GM12878 (cell line): Measurements from ENCODE around the gene TRIM26. TPM values are rescaled to one million over a fixed set of nuclear protein-coding genes. Genes with fewer than 3 reads are reported as not detected.
A peak's percentile ranks its signal among the peaks of the same experiment; 100 is the strongest.

Experiments used
- ATAC-seq: fragments of 200-7000 bp; cut with Tn5 transposase; 3 replicates; pipeline ENCODE4 v1.9.1; 2020; ENCODE audit warnings: mild to moderate bottlenecking, moderate library complexity
- BruUV-seq: library from RNA; stranded (reverse); fragments of 400-500 nt; replicated peaks from 2 replicates; lab custom pipeline; 2021; lab: Mats Ljungman, UMichigan
- CTCF ChIA-PET: fragments of 300-600 bp; sonication (Branson Sonifier 250); formaldehyde crosslinking; extraction: SDS; loops from one replicate; lab custom pipeline; 2021; ENCODE audit warnings: inconsistent platforms; lab: Yijun Ruan, JAX
- POLR2A ChIA-PET: fragments of 350-600 bp; formaldehyde crosslinking; extraction: SDS; loops from one replicate; lab custom pipeline; 2021; ENCODE audit warnings: inconsistent platforms; lab: Charles Lee
- RAD21 ChIA-PET: fragments of 300-600 bp; sonication (Branson Sonifier 250); formaldehyde crosslinking; loops from one replicate; lab custom pipeline; 2023; ENCODE audit warnings: antibody characterized with exemption; ENCODE audit not compliant: unreplicated experiment; lab: Charles Lee
- SMC1A ChIA-PET: fragments of 300-600 bp; sonication (Branson Sonifier 250); formaldehyde crosslinking; loops from one replicate; lab custom pipeline; 2023; ENCODE audit not compliant: unreplicated experiment, uncharacterized antibody; lab: Charles Lee
- DNase-seq: peaks from one replicate; pipeline ENCODE4 v3.0.0-alpha.2; 2011; ENCODE audit warnings: low read depth, low spot score
- FAIRE-seq: peaks from 3 replicates; lab custom pipeline; 2011; peaks lifted over from hg19 to GRCh38; lab: Jason Lieb, UNC
- H2AFZ ChIP-seq: 2 replicates; pipeline ENCODE4 v1.6.0; 2011; ENCODE audit warnings: low read depth, low read length, control low read depth; ENCODE audit not compliant: control insufficient read depth
- H3K27ac ChIP-seq: 2 replicates; pipeline ENCODE4 v1.5.1; 2011; ENCODE audit warnings: control low read depth; ENCODE audit not compliant: control insufficient read depth, insufficient read depth
- H3K27me3 ChIP-seq, 2 experiments: replicated peaks in 1 of 2; 2 replicates each; pipeline versions ENCODE4 v1.6.0 to v1.6.1; 2011; ENCODE audit warnings: low read length in 1 of 2; ENCODE audit not compliant: control insufficient read depth in 2 of 2, insufficient read depth in 2 of 2
- H3K36me3 ChIP-seq, 2 experiments: 2 replicates each; pipeline ENCODE4 v1.5.1; 2011; ENCODE audit warnings: low read length in 1 of 2; ENCODE audit not compliant: control insufficient read depth in 2 of 2, insufficient read depth in 2 of 2
- H3K4me1 ChIP-seq: 2 replicates; pipeline ENCODE4 v1.6.1; 2011; ENCODE audit warnings: mild to moderate bottlenecking, low read length, moderate library complexity, mixed read lengths; ENCODE audit not compliant: control insufficient read depth, insufficient read depth
- H3K4me2 ChIP-seq: 2 replicates; pipeline ENCODE4 v1.6.0; 2011; ENCODE audit warnings: control low read depth; ENCODE audit not compliant: control insufficient read depth, insufficient read depth
- H3K4me3 ChIP-seq: fragments of 200-600 bp; sonication (generic); 2 replicates; pipeline ENCODE4 v1.5.1; 2016
- H3K79me2 ChIP-seq: 2 replicates; pipeline ENCODE4 v1.6.0; 2011; ENCODE audit warnings: low read length; ENCODE audit not compliant: control insufficient read depth, insufficient read depth
- H3K9ac ChIP-seq: 2 replicates; pipeline ENCODE4 v1.8.0; 2011; ENCODE audit warnings: low read length, control low read depth, mixed read lengths; ENCODE audit not compliant: control insufficient read depth, insufficient read depth
- H3K9me3 ChIP-seq: replicated peaks from 3 replicates; pipeline ENCODE4 v1.5.1; 2011; ENCODE audit warnings: mild to moderate bottlenecking, low read length; ENCODE audit not compliant: control insufficient read depth, insufficient read depth
- H4K20me1 ChIP-seq: 2 replicates; pipeline ENCODE4 v1.6.0; 2011; ENCODE audit not compliant: control insufficient read depth, insufficient read depth
- CEBPZ ChIP-seq: fragments of 150-350 bp; IDR thresholded peaks from 2 replicates; pipeline ENCODE4 v1.6.1; 2016; ENCODE audit warnings: low read depth, low read length
- CHD2 ChIP-seq: IDR thresholded peaks from 2 replicates; pipeline ENCODE4 v1.6.1; 2011; ENCODE audit warnings: low read depth, low read length, improper control_type of control experiment, borderline replicate concordance
- CREB1 ChIP-seq: IDR thresholded peaks from 2 replicates; pipeline ENCODE4 v1.6.1; 2012; ENCODE audit warnings: low read depth, mild to moderate bottlenecking, inconsistent platforms
- IKZF1 ChIP-seq: fragments of 450-650 bp; conservative IDR thresholded peaks from 2 replicates; pipeline ENCODE4 v1.6.1; 2017; ENCODE audit warnings: antibody characterized with exemption, mild to moderate bottlenecking
- RFX5 ChIP-seq: IDR thresholded peaks from 2 replicates; pipeline ENCODE4 v1.6.1; 2011; ENCODE audit warnings: low read depth, low read length, improper control_type of control experiment
- SMARCA5 ChIP-seq: fragments of 450-650 bp; IDR thresholded peaks from 2 replicates; pipeline ENCODE4 v1.6.1; 2017; ENCODE audit warnings: mild to moderate bottlenecking
- ZNF24 ChIP-seq: fragments of 450-650 bp; IDR thresholded peaks from 2 replicates; pipeline ENCODE4 v1.6.1; 2017; ENCODE audit warnings: antibody characterized with exemption, mild to moderate bottlenecking
- WGBS: methylation state at CpG from one replicate; pipeline ENCODE4 v1.1.6; 2016; ENCODE audit warnings: low lambda C conversion rate; ENCODE audit not compliant: insufficient replicate concordance, insufficient coverage; ENCODE audit errors: missing lambda C conversion rate; 5-methylcytosine and 5-hydroxymethylcytosine counted together
- in situ Hi-C: fragments of 300-500 bp; cut with MboI; formaldehyde crosslinking; loops from 9 replicates; pipeline ENCODE4 v1.14.3; 2018; ENCODE audit warnings: mixed read lengths
- intact Hi-C: fragments of 100-400 bp; cut with micrococcal nuclease; formaldehyde crosslinking; loops from one replicate; pipeline ENCODE4 v1.14.2; 2022; ENCODE audit not compliant: unreplicated experiment
- polyA plus RNA-seq, 11 experiments: library from polyadenylated mRNA; depleted of rRNA in 4 of 11; unstranded in 6 of 11; stranded (reverse) in 5 of 11; fragments of >200 nt; fragmentation: Nextera tagmentation in 4 of 11; fragmentation: Illumina TruSeq in 1 of 11; extraction: Ambion mirVana in 4 of 11; extraction: Trizol in 1 of 11; gene quantifications; 1 replicate in 1 of 11; 2 replicates in 10 of 11; pipeline versions ENCODE4 v1.2.1 to v1.2.3, GENCODE V29; 2011 to 2016; ENCODE audit warnings: inconsistent platforms in 2 of 11, missing spikeins in 2 of 11, low read depth in 1 of 11
- total RNA-seq, 4 experiments: library from RNA; depleted of rRNA in 3 of 4; stranded (reverse); fragments of >200 nt in 3 of 4; fragmentation: Illumina TruSeq in 1 of 4; extraction: Trizol in 1 of 4; gene quantifications; 2 replicates each; pipeline versions ENCODE4 v1.2.1 to v1.2.3, GENCODE V29; 2013 to 2021
- TF ChIP-seq, protein P1 (sequence below): fragments of 450-650 bp; IDR thresholded peaks from 2 replicates; pipeline ENCODE4 v1.6.1; 2018; ENCODE audit warnings: borderline replicate concordance, mild to moderate bottlenecking; ENCODE audit not compliant: partially characterized antibody
- TF ChIP-seq, protein P2 (sequence below): fragments of 450-650 bp; IDR thresholded peaks from 2 replicates; pipeline ENCODE4 v1.6.1; 2016; ENCODE audit warnings: mild to moderate bottlenecking, moderate library complexity, borderline replicate concordance

The TRIM26 gene
- total and polyA plus RNA-seq, 10 of the 15 experiments (the other 5 are each of a cell fraction or from before 2014, with no cell fraction given): 13.1 to 79.6 (median 63.6) TPM

- POLR2A ChIA-PET: interaction anchor here (0.7 to 3.3 kb wide), 7 partner anchors 10 to 154 kb away, joined by 3 to 20 read pairs (median 5); partner anchors contain the start of genes PPP1R11 and TRIM39
- SMC1A ChIA-PET: interaction anchor here (0.8 to 3.1 kb wide), 3 partner anchors 13 to 112 kb away, joined by 3 to 9 read pairs (median 4); partner anchors contain the start of gene TRIM39
- TSS peak; percentile 88 for BruUV-seq
- H3K4me2 ChIP-seq: peak overlapping the region; percentile 82
- in situ Hi-C loops (no loop called here), intact Hi-C loops (loop anchor here (2.0 to 5.0 kb wide), 2 partner anchors 113 to 133 kb away; partner anchors contain the start of genes RPP21 and TRIM39)
- ATAC-seq: peak; percentile 82
- H3K4me3 ChIP-seq: peak overlapping the region; percentile 70
- H3K36me3 ChIP-seq: peaks cover 0 to 8% of the 10 kb centered on the region in 2 experiments; a peak in 1 of 4 replicates
- no peaks in the 10 kb centered on the region for H3K9me3 ChIP-seq
- H3K9ac ChIP-seq: peak overlapping the region; percentile 100
- H3K79me2 ChIP-seq: peaks cover 41% of the 10 kb centered on the region
- peak overlapping the region; percentile 97 for H3K27ac ChIP-seq
- no peak for FAIRE-seq
- H2AFZ ChIP-seq: peak overlapping the region; percentile 91
- H3K27me3 ChIP-seq: no peaks in the 10 kb centered on the region; a peak in 1 of 4 replicates
- DNase-seq: peak; percentile 33
- H3K4me1 ChIP-seq: peaks cover 17% of the 10 kb centered on the region
- WGBS: 2% methylated on average over 45 of the region's 45 CpGs
- H4K20me1 ChIP-seq: no peaks in the 10 kb centered on the region
- RAD21 ChIA-PET: interaction anchor here (1.3 to 2.1 kb wide), 2 partner anchors 14 to 112 kb away, joined by 4 to 9 read pairs; partner anchors contain the start of gene TRIM39
- CTCF ChIA-PET: interaction anchor here (0.7 to 1.9 kb wide), 6 partner anchors 9 to 516 kb away, joined by 3 to 5 read pairs (median 4); no protein-coding TSS in a partner anchor
- TF ChIP-seq CEBPZ (no peak), IKZF1 (peak; percentile 86), RFX5 (peak; percentile 47; the same call in 1 of the 2 replicates), ZNF24 (peak; percentile 49; the same call in 1 of the 2 replicates), CREB1 (peak; percentile 84), CHD2 (0 out of 2 replicates have a peak, but pooled peaks have one; percentile 32), SMARCA5 (peak; percentile 84)
- TF ChIP-seq, protein P1, sequence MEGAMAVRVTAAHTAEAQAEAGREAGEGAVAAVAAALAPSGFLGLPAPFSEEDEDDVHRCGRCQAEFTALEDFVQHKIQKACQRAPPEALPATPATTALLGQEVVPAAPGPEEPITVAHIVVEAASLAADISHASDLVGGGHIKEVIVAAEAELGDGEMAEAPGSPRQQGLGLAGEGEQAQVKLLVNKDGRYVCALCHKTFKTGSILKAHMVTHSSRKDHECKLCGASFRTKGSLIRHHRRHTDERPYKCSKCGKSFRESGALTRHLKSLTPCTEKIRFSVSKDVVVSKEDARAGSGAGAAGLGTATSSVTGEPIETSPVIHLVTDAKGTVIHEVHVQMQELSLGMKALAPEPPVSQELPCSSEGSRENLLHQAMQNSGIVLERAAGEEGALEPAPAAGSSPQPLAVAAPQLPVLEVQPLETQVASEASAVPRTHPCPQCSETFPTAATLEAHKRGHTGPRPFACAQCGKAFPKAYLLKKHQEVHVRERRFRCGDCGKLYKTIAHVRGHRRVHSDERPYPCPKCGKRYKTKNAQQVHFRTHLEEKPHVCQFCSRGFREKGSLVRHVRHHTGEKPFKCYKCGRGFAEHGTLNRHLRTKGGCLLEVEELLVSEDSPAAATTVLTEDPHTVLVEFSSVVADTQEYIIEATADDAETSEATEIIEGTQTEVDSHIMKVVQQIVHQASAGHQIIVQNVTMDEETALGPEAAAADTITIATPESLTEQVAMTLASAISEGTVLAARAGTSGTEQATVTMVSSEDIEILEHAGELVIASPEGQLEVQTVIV: peak; percentile 63
- TF ChIP-seq, protein P2, sequence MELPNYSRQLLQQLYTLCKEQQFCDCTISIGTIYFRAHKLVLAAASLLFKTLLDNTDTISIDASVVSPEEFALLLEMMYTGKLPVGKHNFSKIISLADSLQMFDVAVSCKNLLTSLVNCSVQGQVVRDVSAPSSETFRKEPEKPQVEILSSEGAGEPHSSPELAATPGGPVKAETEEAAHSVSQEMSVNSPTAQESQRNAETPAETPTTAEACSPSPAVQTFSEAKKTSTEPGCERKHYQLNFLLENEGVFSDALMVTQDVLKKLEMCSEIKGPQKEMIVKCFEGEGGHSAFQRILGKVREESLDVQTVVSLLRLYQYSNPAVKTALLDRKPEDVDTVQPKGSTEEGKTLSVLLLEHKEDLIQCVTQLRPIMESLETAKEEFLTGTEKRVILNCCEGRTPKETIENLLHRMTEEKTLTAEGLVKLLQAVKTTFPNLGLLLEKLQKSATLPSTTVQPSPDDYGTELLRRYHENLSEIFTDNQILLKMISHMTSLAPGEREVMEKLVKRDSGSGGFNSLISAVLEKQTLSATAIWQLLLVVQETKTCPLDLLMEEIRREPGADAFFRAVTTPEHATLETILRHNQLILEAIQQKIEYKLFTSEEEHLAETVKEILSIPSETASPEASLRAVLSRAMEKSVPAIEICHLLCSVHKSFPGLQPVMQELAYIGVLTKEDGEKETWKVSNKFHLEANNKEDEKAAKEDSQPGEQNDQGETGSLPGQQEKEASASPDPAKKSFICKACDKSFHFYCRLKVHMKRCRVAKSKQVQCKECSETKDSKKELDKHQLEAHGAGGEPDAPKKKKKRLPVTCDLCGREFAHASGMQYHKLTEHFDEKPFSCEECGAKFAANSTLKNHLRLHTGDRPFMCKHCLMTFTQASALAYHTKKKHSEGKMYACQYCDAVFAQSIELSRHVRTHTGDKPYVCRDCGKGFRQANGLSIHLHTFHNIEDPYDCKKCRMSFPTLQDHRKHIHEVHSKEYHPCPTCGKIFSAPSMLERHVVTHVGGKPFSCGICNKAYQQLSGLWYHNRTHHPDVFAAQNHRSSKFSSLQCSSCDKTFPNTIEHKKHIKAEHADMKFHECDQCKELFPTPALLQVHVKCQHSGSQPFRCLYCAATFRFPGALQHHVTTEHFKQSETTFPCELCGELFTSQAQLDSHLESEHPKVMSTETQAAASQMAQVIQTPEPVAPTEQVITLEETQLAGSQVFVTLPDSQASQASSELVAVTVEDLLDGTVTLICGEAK: peak; percentile 63; the same call in 1 of the 2 replicates
Measured at GRCh38 chr6:30213957-30214656, 901 bp upstream of the TRIM26 start.
